GM18867 (cell line): ENCODE results near the gene DMBT1.
"Not testable (repeated sequence)": the region's sequence is repeated elsewhere in the genome, so short reads cannot be mapped to it uniquely, and the experiment has no call there.

Experiments used
- ATAC-seq: cut with Tn5 transposase; IDR thresholded peaks from one replicate; pipeline ENCODE4 v1.9.1; 2021; ENCODE audit warnings: mild to moderate bottlenecking, moderate library complexity; ENCODE audit not compliant: unreplicated experiment

The DMBT1 gene

GRCh38 chr10:122577311-122577885, 16.8 kb downstream of the DMBT1 start:
- ATAC-seq = no peak

- ATAC-seq = not testable (repeated sequence)
These were observed 25.5 kb downstream of the DMBT1 start for GRCh38 chr10:122586070-122586469.

GRCh38 chr10:122587098-122587760, 26.7 kb downstream of the DMBT1 start:
- ATAC-seq = no peak

- no peak for ATAC-seq
These were observed 27.8 kb downstream of the DMBT1 start for GRCh38 chr10:122588381-122588780.

- no peak for ATAC-seq
These were observed 29.6 kb downstream of the DMBT1 start for GRCh38 chr10:122590153-122590552.

GRCh38 chr10:122591736-122592135, 31.2 kb downstream of the DMBT1 start:
- ATAC-seq = no peak

- no peak for ATAC-seq
These were observed 31.6 kb downstream of the DMBT1 start for GRCh38 chr10:122592161-122592560.

GRCh38 chr10:122617476-122618270, 57.1 kb downstream of the DMBT1 start:
- ATAC-seq = no peak

GRCh38 chr10:122618461-122619165, 58.1 kb downstream of the DMBT1 start:
- ATAC-seq = no peak

GRCh38 chr10:122620961-122621360, 60.4 kb downstream of the DMBT1 start:
- ATAC-seq = not testable (repeated sequence)

- ATAC-seq = no peak
These were observed 64.0 kb downstream of the DMBT1 start for GRCh38 chr10:122624546-122624945.

GRCh38 chr10:122630526-122630925, 70.0 kb downstream of the DMBT1 start:
- ATAC-seq = no peak

GRCh38 chr10:122632031-122632430, 71.5 kb downstream of the DMBT1 start:
- ATAC-seq = no peak

GRCh38 chr10:122632576-122632975, 72.0 kb downstream of the DMBT1 start:
- ATAC-seq = no peak

GRCh38 chr10:122636953-122637352, 76.4 kb downstream of the DMBT1 start:
- no peak for ATAC-seq

- no peak for ATAC-seq
These were observed 76.8 kb downstream of the DMBT1 start for GRCh38 chr10:122637376-122637775.

- no peak for ATAC-seq
These were observed 77.6 kb downstream of the DMBT1 start for GRCh38 chr10:122638106-122638505.

GRCh38 chr10:122639801-122640200, 79.2 kb downstream of the DMBT1 start:
- ATAC-seq = no peak

- no peak for ATAC-seq
These were observed 80.4 kb downstream of the DMBT1 start for GRCh38 chr10:122640921-122641320.

GRCh38 chr10:122642726-122643605, 82.4 kb downstream of the DMBT1 start:
- no peak for ATAC-seq
